HFFc6 (cell line): ENCODE data around the gene RPL15. TPM values are rescaled to one million over a fixed set of nuclear protein-coding genes. Genes with fewer than 3 reads are reported as not detected.

Experiments used
- DNase-seq: peaks from one replicate; pipeline ENCODE4 v3.0.0-alpha.2; 2018
- H3K27ac Mint-ChIP-seq: 2 replicates; pipeline ENCODE4 v1.8.0; 2020; ENCODE audit warnings: mild to moderate bottlenecking, mixed read lengths
- H3K27me3 Mint-ChIP-seq: 2 replicates; pipeline ENCODE4 v1.8.0; 2021; ENCODE audit warnings: mild to moderate bottlenecking, moderate library complexity, mixed read lengths; ENCODE audit not compliant: insufficient read depth
- H3K36me3 Mint-ChIP-seq: 2 replicates; pipeline ENCODE4 v1.8.0; 2021; ENCODE audit warnings: low read depth, mixed read lengths
- H3K4me1 Mint-ChIP-seq: 2 replicates; pipeline ENCODE4 v1.8.0; 2020; ENCODE audit warnings: low read depth, mixed read lengths
- H3K4me3 Mint-ChIP-seq: 2 replicates; pipeline ENCODE4 v1.8.0; 2020; ENCODE audit warnings: mild to moderate bottlenecking, moderate library complexity, mixed read lengths
- H3K9me3 Mint-ChIP-seq: 2 replicates; pipeline ENCODE4 v1.8.0; 2020; ENCODE audit warnings: mild to moderate bottlenecking, mixed read lengths
- total RNA-seq, 6 experiments: library from RNA; stranded (reverse); fragmentation: NEBNext Ultra II Directional; extraction: Animal tissue kit (Norgen Biotek cat#: 25700); gene quantifications; 2 replicates in 1 of 6; 3 replicates in 5 of 6; pipeline ENCODE4 v1.2.3, GENCODE V29; 2021
- TF ChIP-seq, protein P1 (sequence below): fragments of 200-600 bp; sonication (generic); IDR thresholded peaks from 2 replicates; pipeline ENCODE4 v1.5.0; 2021; ENCODE audit warnings: antibody characterized with exemption, mild to moderate bottlenecking

RPL15 gene
- total RNA-seq, 6 experiments from 2014 or later, result 1,680 to 2,112 (median 1,953) TPM

- TF ChIP-seq, protein P1, sequence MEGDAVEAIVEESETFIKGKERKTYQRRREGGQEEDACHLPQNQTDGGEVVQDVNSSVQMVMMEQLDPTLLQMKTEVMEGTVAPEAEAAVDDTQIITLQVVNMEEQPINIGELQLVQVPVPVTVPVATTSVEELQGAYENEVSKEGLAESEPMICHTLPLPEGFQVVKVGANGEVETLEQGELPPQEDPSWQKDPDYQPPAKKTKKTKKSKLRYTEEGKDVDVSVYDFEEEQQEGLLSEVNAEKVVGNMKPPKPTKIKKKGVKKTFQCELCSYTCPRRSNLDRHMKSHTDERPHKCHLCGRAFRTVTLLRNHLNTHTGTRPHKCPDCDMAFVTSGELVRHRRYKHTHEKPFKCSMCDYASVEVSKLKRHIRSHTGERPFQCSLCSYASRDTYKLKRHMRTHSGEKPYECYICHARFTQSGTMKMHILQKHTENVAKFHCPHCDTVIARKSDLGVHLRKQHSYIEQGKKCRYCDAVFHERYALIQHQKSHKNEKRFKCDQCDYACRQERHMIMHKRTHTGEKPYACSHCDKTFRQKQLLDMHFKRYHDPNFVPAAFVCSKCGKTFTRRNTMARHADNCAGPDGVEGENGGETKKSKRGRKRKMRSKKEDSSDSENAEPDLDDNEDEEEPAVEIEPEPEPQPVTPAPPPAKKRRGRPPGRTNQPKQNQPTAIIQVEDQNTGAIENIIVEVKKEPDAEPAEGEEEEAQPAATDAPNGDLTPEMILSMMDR, result no peak
- DNase-seq, result no peak
- H3K4me1 Mint-ChIP-seq, result peaks cover 56% of the 10 kb centered on the region
- no peaks in the 10 kb centered on the region for H3K9me3 Mint-ChIP-seq
- H3K27ac Mint-ChIP-seq, result no peak overlapping the region
- H3K4me3 Mint-ChIP-seq, result no peak overlapping the region
- H3K36me3 Mint-ChIP-seq, result no peaks in the 10 kb centered on the region
- H3K27me3 Mint-ChIP-seq, result no peaks in the 10 kb centered on the region
Observed at GRCh38 chr3:23872330-23872729, 44.6 kb upstream of the RPL15 start.

GRCh38 chr3:23873941-23874340 is 43.0 kb upstream of the RPL15 start:
- peak overlapping the region; percentile 6; the same call in 1 of the 2 replicates for H3K4me3 Mint-ChIP-seq
- H3K27me3 Mint-ChIP-seq, result no peaks in the 10 kb centered on the region
- H3K36me3 Mint-ChIP-seq, result no peaks in the 10 kb centered on the region
- DNase-seq, result no peak
- H3K27ac Mint-ChIP-seq, result peak overlapping the region; percentile 59
- no peaks in the 10 kb centered on the region for H3K9me3 Mint-ChIP-seq
- TF ChIP-seq, protein P1, result no peak
- peaks cover 53% of the 10 kb centered on the region for H3K4me1 Mint-ChIP-seq

GRCh38 chr3:23874359-23875112 is 42.4 kb upstream of the RPL15 start:
- H3K27ac Mint-ChIP-seq, result peak overlapping the region; percentile 59
- TF ChIP-seq, protein P1, result no peak
- no peaks in the 10 kb centered on the region for H3K9me3 Mint-ChIP-seq
- peaks cover 53% of the 10 kb centered on the region for H3K4me1 Mint-ChIP-seq
- H3K27me3 Mint-ChIP-seq, result no peaks in the 10 kb centered on the region
- H3K4me3 Mint-ChIP-seq, result peak overlapping the region; percentile 6
- DNase-seq, result peak; percentile 87
- H3K36me3 Mint-ChIP-seq, result 0 out of 2 replicates have a peak, but pooled peaks cover 6% of the 10 kb centered on the region

DNA sequence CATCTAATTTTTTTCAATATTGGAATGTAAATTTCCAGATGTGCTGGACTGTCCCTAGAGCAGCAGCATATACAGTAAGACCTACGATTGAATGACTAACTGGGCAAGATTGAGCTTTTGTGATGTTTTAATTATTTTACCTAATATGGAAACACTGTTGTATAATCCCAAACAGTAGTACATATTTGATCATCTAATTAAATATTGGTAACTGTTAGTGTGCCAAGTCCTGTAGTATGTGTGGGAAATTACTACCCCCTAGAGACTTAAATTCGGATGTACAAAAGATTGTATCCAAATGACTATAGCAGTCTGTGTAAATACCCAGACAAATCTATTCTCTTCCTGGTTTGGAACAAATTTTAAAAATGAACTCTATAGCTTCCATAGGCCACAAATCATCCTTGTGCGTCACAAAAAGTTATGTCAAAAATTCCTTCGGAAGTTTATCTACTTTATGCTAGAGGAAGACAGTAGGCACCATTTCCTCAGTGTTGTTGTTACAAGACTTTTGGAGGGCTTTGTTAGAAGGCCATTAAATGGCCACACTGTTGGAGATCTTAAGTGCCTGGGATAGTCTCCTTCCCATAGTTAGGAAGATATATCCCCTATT is 41.7 kb upstream of the RPL15 start:
- Mint-ChIP-seq H3K4me1 (peaks cover 53% of the 10 kb centered on the region), H3K36me3 (0 out of 2 replicates have a peak, but pooled peaks cover 7% of the 10 kb centered on the region), H3K4me3 (peak overlapping the region; percentile 6), H3K27ac (peak overlapping the region; percentile 59), H3K27me3 (no peaks in the 10 kb centered on the region), H3K9me3 (no peaks in the 10 kb centered on the region)
- DNase-seq, result no peak
- TF ChIP-seq, protein P1, result no peak; the same call in 1 of the 2 replicates

DNA sequence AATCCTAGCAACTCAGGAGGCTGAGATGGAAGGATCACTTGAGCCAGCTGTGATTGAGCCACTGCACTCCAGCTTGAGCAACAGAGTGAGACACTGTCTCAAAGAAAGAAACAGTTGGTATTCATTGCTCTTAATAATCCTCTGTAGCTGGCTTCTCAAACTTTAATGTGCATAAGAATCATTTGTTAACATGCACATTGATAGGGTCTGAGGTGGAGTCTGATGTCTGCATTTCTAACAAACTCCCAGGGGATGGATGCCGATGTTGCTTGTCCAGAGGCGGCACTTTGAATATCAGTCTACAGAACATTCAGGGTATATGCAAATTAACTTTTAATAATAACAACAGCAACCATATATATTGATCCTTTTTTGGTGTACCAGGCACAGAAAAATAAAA is 40.0 kb upstream of the RPL15 start:
- Mint-ChIP-seq H3K4me1 (peaks cover 67% of the 10 kb centered on the region), H3K4me3 (peak overlapping the region; percentile 38), H3K27ac (peak overlapping the region; percentile 64), H3K36me3 (peaks cover 15% of the 10 kb centered on the region), H3K9me3 (no peaks in the 10 kb centered on the region), H3K27me3 (no peaks in the 10 kb centered on the region)
- TF ChIP-seq, protein P1, result no peak
- no peak for DNase-seq
